HG02884 (cell line): ENCODE data around the gene WDR45B.

Experiments
- ATAC-seq: cut with Tn5 transposase; IDR thresholded peaks from one replicate; pipeline ENCODE4 v1.9.1; 2021; ENCODE audit warnings: mild to moderate bottlenecking, moderate library complexity; ENCODE audit not compliant: unreplicated experiment

Gene WDR45B

GRCh38 chr17:82677353-82677925 lies 29.2 kb upstream of the WDR45B start:
- no peak for ATAC-seq

- no peak for ATAC-seq
Measured at GRCh38 chr17:82675476-82676245, 27.4 kb upstream of the WDR45B start.

- ATAC-seq = no peak
Measured at GRCh38 chr17:82674656-82675475, 26.6 kb upstream of the WDR45B start.

- no peak for ATAC-seq
Measured at GRCh38 chr17:82670661-82671450, 22.6 kb upstream of the WDR45B start.

GRCh38 chr17:82668631-82669099 lies 20.4 kb upstream of the WDR45B start:
- ATAC-seq = no peak

GRCh38 chr17:82668024-82668630 lies 19.9 kb upstream of the WDR45B start:
- no peak for ATAC-seq

- no peak for ATAC-seq
Measured at GRCh38 chr17:82667668-82668000, 19.4 kb upstream of the WDR45B start.

- ATAC-seq = no peak
Measured at GRCh38 chr17:82666931-82667667, 18.9 kb upstream of the WDR45B start.

- no peak for ATAC-seq
Measured at GRCh38 chr17:82665891-82666290, 17.6 kb upstream of the WDR45B start.

- ATAC-seq = no peak
Measured at GRCh38 chr17:82665217-82665616, 17.0 kb upstream of the WDR45B start.

GRCh38 chr17:82664701-82665182 lies 16.5 kb upstream of the WDR45B start:
- ATAC-seq = no peak

- ATAC-seq = no peak
Measured at GRCh38 chr17:82664276-82664575, 16.0 kb upstream of the WDR45B start.

GRCh38 chr17:82663381-82664275 lies 15.4 kb upstream of the WDR45B start:
- ATAC-seq = no peak

- ATAC-seq = no peak
Measured at GRCh38 chr17:82662711-82663261, 14.5 kb upstream of the WDR45B start.

- no peak for ATAC-seq
Measured at GRCh38 chr17:82661717-82662683, 13.8 kb upstream of the WDR45B start.

GRCh38 chr17:82659886-82660285 lies 11.6 kb upstream of the WDR45B start:
- ATAC-seq = no peak

GRCh38 chr17:82658796-82659452 lies 10.7 kb upstream of the WDR45B start:
- ATAC-seq = no peak
